ENCODE measurements around the gene S100B. TPM values are rescaled to one million over a fixed set of nuclear protein-coding genes. Genes with fewer than 3 reads are reported as not detected.
"Not testable (repeated sequence)": the region's sequence is repeated elsewhere in the genome, so short reads cannot be mapped to it uniquely, and the experiment has no call there.

The S100B gene
- total RNA-seq, 1 experiment from 2014 or later = not detected

GRCh38 chr21:46607636-46608035 is 2.8 kb upstream of the S100B start:
- DNase-seq (ENCODE audit: low spot score) = no peak
- in situ Hi-C loops (cut with HindIII; ENCODE audit: low sequenced_read_pairs) = no loop called here

DNA sequence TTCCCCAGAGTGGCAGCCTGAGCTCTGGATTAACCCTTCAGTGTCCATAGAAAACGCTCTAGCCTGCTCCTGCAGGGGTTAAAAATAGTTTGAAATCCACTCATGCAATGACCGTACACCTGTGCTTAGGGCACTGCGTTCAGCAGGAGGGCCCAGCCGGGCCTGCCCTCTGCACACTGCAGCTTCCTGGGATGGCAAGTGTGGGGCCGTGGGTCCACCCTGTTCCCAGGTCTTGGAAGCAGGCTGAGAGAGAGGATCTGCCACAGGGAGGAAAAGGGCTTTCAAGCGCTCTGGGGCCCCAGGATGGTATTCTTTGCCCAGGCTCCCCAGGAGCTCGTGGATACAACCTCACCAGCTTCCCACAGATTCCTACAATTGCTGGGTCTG is 1.5 kb upstream of the S100B start:
- in situ Hi-C loops (cut with HindIII; ENCODE audit: low sequenced_read_pairs) = no loop called here
- no peak for DNase-seq (ENCODE audit: low spot score)

DNA sequence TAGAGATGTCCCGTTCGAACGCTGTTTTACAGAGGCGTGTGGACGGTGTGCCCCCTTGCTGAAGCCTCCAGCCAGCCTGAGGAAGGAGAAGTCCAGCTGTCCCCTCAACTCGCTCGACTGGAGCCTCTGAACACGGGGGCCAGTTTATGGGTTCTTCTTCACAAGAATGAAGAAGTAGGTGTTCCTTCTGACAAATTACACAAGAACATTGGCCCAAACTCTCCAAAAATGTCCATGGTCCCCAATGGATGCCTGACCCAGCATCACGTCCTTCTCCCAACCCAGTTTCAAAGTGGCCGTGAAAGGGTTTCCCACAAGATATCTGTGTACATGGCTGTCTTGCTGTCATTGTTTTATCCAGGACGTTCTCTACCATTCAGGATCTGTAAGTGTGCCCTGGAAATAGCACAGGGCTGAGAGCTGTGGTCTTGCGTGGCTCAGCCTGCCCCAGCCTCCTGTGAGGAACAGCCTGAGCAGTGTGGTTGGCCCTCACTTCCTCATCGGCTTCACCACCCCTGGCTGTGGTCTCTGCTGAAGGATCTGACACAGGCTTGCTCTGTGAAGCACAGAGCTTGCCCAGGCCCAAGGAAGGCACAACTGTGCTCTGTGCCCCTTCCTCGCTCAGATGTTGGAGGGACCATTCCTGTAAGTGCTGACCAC is 1.0 kb upstream of the S100B start:
- in situ Hi-C loops (cut with HindIII; ENCODE audit: low sequenced_read_pairs) = no loop called here
- DNase-seq (ENCODE audit: low spot score) = no peak

DNA sequence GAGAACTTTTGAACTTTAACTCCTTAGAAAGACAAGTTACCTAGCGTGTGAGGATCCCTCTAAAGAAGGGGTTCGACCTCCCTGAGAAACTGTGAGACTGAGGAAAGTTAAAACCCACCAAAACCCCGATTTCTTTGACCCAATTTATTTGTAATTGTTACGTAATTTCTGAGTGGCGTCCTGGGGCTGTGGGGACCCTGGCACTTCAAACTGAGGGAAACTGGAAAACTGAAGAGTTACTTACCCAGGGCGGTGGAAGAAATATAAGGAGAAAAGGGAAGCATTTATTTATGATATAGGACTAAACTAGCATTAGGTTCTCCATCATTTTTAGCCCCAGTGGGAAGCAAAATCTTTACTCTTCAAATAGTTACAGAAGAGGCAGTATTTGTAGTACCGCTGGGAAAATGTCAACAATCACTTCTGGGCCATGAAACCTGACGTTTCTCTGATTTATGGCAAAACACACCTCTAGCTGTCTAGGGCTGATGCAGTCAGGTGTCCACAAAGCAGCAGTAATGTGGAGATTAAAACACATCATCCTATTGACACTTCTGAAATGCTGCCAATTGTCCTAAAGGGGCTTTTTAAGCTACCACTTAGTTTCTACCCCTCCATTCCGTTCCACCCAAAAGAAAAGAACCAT is 430 bp downstream of the S100B start:
- in situ Hi-C loops (cut with HindIII; ENCODE audit: low sequenced_read_pairs) = no loop called here
- DNase-seq (ENCODE audit: low spot score) = no peak

DNA sequence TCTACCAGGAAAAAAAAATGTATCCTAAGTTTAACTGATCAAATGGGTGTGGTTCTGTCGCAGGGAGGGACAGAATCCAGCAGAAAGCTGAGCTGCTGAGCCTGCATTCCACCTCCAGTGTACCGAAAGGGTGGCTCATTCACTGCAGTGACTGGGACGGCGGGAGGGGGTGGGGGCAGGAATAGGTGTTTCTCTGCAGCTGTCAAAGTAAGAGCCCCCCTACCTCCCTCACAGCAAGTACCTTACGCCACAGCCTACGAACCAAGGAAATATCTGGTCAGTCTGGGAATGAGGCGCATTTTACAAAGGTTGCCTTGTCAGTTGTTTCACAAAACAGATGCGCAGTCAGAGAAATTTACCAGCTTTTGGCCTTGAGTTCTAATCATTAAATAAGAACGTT is 1.7 kb downstream of the S100B start:
- DNase-seq (ENCODE audit: low spot score) = no peak
- in situ Hi-C loops (cut with HindIII; ENCODE audit: low sequenced_read_pairs) = no loop called here

DNA sequence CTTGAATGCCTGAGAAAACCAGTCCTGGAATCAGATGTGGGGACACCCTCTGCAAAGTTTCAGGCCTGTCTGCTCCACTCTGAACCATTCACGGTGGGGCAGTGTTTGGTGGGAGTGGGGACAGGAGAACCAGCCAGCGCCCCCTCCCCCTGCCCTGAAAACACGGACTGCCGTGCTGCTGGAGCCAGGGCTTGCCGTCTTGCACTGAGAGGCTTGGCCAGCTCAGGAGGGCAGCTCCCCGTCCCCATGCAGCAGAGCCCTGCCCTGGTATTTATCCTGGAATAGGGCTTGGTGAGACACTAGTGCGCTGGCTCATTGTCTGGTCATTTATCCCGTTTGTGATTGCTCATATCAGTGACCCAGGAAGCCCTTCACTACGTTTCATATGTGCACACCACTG is 3.9 kb downstream of the S100B start:
- in situ Hi-C loops (cut with HindIII; ENCODE audit: low sequenced_read_pairs) = no loop called here
- no peak for DNase-seq (ENCODE audit: low spot score)

DNA sequence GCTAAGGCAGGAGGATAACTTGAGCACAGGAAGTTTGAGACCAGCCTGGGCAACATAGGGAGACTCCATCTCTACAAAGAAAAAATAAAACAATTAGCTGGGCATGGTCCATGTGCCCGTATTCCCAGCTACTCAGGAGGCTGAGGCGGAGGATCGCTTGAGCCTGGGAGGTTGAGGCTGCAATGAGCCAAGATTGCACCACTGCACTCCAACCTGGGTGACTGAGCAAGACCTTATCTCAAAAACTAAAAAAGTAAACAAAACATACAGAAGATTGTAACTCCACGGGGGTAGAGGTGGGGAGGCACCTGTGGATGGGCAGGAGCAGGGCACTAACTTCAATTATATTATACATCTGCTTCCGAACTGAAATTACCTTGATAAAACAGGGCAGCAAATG is 4.6 kb downstream of the S100B start:
- in situ Hi-C loops (cut with HindIII; ENCODE audit: low sequenced_read_pairs) = no loop called here

GRCh38 chr21:46598581-46599572 is 6.0 kb downstream of the S100B start:
- no peak for DNase-seq (ENCODE audit: low spot score)
- in situ Hi-C loops (cut with HindIII; ENCODE audit: low sequenced_read_pairs) = no loop called here

More for the DNA sequence above, 4.6 kb downstream of the S100B start:
- DNase-seq (ENCODE audit: low spot score) = no peak

DNA sequence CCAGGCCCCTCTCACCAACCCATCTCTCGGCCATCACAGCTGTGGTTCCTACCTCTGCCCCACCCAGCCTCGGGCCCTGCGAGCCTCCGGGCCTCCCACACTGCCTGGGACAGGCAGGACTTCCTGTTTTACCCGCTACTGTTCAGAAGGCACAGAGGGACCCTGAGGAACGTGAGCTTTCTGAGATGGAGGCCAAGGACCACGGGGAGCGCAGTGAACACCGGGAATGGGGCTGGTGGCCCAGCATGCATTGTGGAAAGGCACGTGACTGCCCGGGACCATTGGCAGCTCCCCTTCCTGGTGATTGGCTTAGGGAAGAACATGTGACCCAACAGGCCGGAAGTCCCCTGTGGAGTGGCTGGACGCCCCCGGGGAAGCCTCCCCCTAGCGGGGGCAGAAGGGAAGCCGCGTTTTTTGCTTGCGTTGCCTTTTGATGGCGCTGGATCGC is 7.0 kb downstream of the S100B start:
- no peak for DNase-seq (ENCODE audit: low spot score)
- in situ Hi-C loops (cut with HindIII; ENCODE audit: low sequenced_read_pairs) = no loop called here

- no peak for DNase-seq (ENCODE audit: low spot score)
- in situ Hi-C loops (cut with HindIII; ENCODE audit: low sequenced_read_pairs) = no loop called here
These were observed 7.9 kb downstream of the S100B start for GRCh38 chr21:46597031-46597430.

DNA sequence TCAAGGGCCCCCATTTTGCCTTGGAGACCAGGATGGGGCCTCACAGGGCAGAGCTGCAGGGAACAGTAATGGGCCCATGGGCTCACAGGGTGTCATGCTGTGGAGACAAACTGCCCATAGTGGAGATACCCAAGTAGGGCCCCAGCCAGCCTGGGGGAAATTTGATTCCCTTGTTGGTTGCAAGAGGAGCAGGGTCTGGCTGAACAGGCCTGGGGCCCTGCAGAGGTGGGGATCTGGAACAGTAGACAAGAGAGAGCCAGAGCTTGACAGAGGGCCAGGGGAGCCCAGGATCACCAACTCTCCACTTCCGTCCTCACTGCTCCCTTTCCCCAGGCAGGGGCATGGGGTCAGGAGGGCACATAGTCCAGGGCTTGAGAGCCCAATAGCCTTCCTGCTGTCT is 8.7 kb downstream of the S100B start:
- in situ Hi-C loops (cut with HindIII; ENCODE audit: low sequenced_read_pairs) = no loop called here
- DNase-seq (ENCODE audit: low spot score) = no peak

DNA sequence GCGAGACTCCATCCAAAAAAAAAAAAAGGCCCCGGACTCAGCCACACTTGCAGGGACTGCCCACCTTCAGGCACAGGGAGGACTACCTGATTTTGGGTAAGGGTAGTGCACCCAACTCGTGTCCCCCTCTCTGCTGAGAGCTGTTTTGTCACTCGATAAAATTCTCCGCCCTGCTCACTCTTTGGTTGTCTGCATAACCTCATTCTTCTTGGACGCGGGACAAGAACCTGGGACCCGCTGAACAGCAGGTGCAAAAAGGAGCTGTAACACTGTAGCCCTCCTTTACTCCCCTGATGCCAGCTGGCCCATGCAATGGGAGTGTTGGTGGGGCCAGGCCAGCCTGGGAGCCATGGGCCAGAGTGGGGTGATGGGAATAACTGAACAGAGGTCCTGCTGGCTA is 10.6 kb downstream of the S100B start:
- DNase-seq (ENCODE audit: low spot score) = no peak
- in situ Hi-C loops (cut with HindIII; ENCODE audit: low sequenced_read_pairs) = no loop called here

- in situ Hi-C loops (cut with HindIII; ENCODE audit: low sequenced_read_pairs) = no loop called here
These were observed 19.5 kb downstream of the S100B start for GRCh38 chr21:46585191-46585953.

DNA sequence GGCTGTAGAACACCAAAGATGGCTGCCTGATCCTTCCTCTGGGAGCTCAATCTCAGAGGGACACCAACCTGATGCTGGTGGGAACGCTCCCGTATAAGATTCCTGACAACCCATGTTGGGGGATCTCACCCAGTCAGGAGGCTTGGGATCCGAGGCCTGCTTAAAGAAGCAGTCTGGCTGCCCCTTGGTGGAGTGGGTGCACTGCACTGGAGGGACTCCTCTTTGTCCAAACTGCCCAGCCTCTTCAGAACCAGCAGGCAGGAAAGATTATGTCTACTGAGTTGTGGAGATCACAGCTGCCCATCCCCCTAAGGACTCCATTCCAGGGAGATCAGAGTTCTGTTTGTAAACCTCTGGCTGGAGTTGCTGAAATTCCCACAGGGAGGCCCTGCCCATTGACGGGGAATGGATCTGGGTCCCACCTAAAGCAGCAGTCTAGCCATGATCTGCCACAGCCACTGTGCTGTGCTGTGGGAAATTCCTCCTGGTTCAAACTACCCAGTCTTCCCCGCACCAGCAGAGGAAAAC is 23.0 kb downstream of the S100B start:
- no peak for DNase-seq (ENCODE audit: low spot score)
- in situ Hi-C loops (cut with HindIII; ENCODE audit: low sequenced_read_pairs) = no loop called here

More at GRCh38 chr21:46585191-46585953, 19.5 kb downstream of the S100B start:
- DNase-seq (ENCODE audit: low spot score) = no peak

GRCh38 chr21:46579394-46579793 is 25.5 kb downstream of the S100B start:
- DNase-seq (ENCODE audit: low spot score); in situ Hi-C loops (cut with HindIII; ENCODE audit: low sequenced_read_pairs): not testable (repeated sequence)

DNA sequence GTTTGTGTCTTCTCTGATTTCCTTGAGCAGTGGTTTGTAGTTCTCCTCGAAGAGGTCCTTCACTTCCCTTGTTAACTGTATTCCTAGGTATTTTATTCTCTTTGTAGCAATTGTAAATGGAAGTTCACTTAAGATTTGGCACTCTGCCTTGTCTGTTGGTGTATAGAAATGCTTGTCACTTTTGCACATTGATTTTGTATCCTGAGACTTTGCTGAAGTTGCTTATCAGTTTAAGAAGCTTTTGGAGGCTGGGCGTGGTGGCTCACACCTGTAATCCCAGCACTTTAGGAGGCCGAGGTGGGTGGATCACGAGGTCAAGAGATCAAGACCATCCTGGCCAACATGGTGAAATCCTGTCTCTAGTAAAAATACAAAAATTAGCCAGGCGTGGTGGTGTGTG is 27.1 kb downstream of the S100B start:
- in situ Hi-C loops (cut with HindIII; ENCODE audit: low sequenced_read_pairs); DNase-seq (ENCODE audit: low spot score): not testable (repeated sequence)

DNA sequence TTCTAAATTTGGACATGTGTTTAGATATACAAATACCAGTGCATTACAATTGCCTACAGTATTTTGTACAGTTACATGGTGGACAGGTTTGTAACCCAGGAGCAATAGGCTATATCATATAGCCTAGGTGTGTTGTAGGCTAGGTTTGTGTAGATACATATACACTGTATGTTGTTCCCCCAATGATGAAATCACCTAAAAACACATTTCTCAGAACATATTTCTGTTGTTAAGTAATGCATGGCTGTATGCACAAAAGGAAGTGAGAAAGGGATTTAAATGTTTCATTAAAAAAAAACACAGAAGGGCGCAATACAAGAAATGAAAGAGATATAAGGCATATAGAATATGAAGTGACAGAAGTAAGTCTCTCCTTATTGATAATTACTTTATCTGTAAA is 32.0 kb downstream of the S100B start:
- in situ Hi-C loops (cut with HindIII; ENCODE audit: low sequenced_read_pairs) = no loop called here

DNA sequence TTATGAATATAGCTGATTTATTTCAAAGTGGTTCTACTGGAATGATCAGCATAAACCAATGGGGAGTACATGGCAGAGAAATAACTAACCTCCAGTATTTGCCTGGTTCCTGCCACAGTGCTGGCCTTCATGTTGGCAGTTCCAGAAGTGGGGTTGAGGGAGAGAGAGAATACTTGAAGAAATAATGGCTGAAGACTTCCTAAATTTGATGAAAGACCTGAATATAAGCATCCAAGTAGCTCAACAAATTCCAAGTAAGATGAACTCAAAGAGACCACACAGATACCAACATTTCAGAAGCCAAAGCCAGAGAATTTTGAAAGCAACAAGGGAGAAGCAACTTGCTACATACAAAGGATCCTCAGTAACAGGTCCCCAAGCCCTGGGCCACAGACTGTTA is 34.3 kb downstream of the S100B start:
- in situ Hi-C loops (cut with HindIII; ENCODE audit: low sequenced_read_pairs) = no loop called here
- DNase-seq (ENCODE audit: low spot score) = no peak

More for the DNA sequence above, 32.0 kb downstream of the S100B start:
- DNase-seq (ENCODE audit: low spot score) = no peak

- in situ Hi-C loops (cut with HindIII; ENCODE audit: low sequenced_read_pairs) = no loop called here
- DNase-seq (ENCODE audit: low spot score) = no peak
These were observed 34.8 kb downstream of the S100B start for GRCh38 chr21:46570119-46570518.

Data from G401 (cell line).